ENCODE measurements around the gene CDT1.

CDT1 gene

GRCh38 chr16:88857728-88858339, 54.2 kb downstream of the CDT1 start:
- peak; percentile 87 to 93 (median 90) for DNase-seq

All from suppressor macrophage (primary cell).